ENCODE results near the gene GCFC2.
"Not testable (repeated sequence)": the region's sequence is repeated elsewhere in the genome, so short reads cannot be mapped to it uniquely, and the experiment has no call there.

The GCFC2 gene

DNA sequence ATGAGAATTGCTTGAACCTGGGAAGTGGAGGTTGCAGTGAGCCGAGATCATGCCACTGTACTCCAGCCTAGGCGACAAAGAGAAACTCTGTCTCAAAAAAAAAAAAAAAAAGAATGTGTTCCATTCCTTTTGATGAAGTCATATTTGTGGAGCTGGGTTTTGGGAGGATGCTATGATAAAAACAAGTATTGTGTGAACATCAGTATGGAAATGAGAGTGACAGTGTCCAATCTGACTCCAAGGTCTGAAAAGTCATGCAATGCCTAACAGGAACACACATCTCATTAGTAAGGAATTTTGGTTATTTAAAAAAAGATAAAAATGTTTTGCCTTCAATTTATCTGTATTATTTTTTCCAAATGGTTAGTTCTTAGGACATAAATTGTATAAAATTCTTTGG lies 11.8 kb downstream of the GCFC2 start:
- no peak overlapping the region for H3K4me3 ChIP-seq (ENCODE audit: low read depth, low read length)
- CTCF ChIA-PET, result interaction anchor here (0.7 to 3.0 kb wide), 4 partner anchors 11 to 58 kb away, joined by 3 to 7 read pairs (median 4); no protein-coding TSS in a partner anchor
- TF ChIP-seq, protein P1, sequence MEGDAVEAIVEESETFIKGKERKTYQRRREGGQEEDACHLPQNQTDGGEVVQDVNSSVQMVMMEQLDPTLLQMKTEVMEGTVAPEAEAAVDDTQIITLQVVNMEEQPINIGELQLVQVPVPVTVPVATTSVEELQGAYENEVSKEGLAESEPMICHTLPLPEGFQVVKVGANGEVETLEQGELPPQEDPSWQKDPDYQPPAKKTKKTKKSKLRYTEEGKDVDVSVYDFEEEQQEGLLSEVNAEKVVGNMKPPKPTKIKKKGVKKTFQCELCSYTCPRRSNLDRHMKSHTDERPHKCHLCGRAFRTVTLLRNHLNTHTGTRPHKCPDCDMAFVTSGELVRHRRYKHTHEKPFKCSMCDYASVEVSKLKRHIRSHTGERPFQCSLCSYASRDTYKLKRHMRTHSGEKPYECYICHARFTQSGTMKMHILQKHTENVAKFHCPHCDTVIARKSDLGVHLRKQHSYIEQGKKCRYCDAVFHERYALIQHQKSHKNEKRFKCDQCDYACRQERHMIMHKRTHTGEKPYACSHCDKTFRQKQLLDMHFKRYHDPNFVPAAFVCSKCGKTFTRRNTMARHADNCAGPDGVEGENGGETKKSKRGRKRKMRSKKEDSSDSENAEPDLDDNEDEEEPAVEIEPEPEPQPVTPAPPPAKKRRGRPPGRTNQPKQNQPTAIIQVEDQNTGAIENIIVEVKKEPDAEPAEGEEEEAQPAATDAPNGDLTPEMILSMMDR (IDR thresholded peaks at IDR 0.05; ENCODE audit: insufficient read depth, low read length, missing control alignments), result no peak
- POLR2A ChIA-PET, result no interaction called here
- no peak for DNase-seq (ENCODE audit: low read depth, low spot score)

DNA sequence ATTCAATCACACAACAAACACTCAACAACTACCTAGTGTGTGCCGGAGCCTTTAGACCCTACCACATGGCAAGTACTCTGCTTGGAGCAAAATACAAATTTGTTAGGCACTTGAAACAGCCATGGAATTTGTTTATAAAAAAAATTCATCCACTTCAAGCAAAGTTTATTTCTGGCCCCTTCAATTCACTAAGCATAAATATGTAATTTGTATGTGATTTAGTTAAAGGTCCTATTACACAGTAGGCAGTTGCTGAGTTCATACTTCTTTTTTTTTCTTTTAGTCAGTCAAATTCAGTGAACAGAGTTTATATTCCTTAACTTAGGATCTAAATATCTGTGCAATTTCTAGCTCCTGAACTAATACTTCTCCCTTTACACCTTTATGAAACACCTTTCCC lies 22.5 kb downstream of the GCFC2 start:
- H3K4me3 ChIP-seq (ENCODE audit: low read depth, low read length), result no peak overlapping the region
- POLR2A ChIA-PET, result no interaction called here
- DNase-seq (ENCODE audit: low read depth, low spot score), result no peak
- TF ChIP-seq, protein P1 (IDR thresholded peaks at IDR 0.05; ENCODE audit: insufficient read depth, low read length, missing control alignments), result no peak
- CTCF ChIA-PET, result interaction anchor here (1.6 to 4.8 kb wide), 2 partner anchors 10 to 47 kb away, joined by 4 to 54 read pairs; no protein-coding TSS in a partner anchor

- DNase-seq (ENCODE audit: low read depth, low spot score), result not testable (repeated sequence)
- CTCF ChIA-PET, result interaction anchor here (11.1 kb wide), 1 partner anchor 44 kb away, joined by 120 read pairs; no protein-coding TSS in a partner anchor
These were observed 27.3 kb downstream of the GCFC2 start for GRCh38 chr2:75683430-75683829.

DNA sequence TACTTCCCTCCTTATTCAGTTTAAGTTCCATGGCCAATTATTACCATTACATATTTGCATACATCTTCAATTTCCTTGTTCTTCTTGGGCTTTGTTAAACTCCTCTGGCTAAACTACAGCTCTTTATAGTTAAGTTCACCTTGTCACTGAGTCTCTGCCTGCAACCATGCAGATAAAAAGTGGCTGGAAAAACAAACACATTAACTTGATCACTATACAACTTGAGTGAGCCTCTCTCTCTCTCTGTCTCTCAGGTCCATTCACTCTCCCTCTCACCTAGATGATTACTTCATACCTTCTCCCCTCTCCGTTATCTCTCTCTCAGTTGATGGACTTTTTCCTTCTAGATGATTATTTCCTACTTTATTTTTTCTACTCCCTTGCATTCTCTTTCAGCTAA lies 30.3 kb downstream of the GCFC2 start:
- ChIA-PET CTCF (interaction anchor here (5.6 to 11.1 kb wide), 3 partner anchors 7 to 41 kb away, joined by 54 to 120 read pairs (median 73); no protein-coding TSS in a partner anchor), POLR2A (no interaction called here)
- TF ChIP-seq, protein P1 (IDR thresholded peaks at IDR 0.05; ENCODE audit: insufficient read depth, low read length, missing control alignments), result no peak
- no peak overlapping the region for H3K4me3 ChIP-seq (ENCODE audit: low read depth, low read length)
- DNase-seq (ENCODE audit: low read depth, low spot score), result no peak

More at GRCh38 chr2:75683430-75683829, 27.3 kb downstream of the GCFC2 start:
- H3K4me3 ChIP-seq (ENCODE audit: low read depth, low read length); POLR2A ChIA-PET: not testable (repeated sequence)

GRCh38 chr2:75679556-75679955 lies 31.2 kb downstream of the GCFC2 start:
- ChIA-PET POLR2A (no interaction called here), CTCF (interaction anchor here (1.3 to 11.1 kb wide), 4 partner anchors 8 to 40 kb away, joined by 4 to 120 read pairs (median 64); no protein-coding TSS in a partner anchor)
- no peak for DNase-seq (ENCODE audit: low read depth, low spot score)
- no peak overlapping the region for H3K4me3 ChIP-seq (ENCODE audit: low read depth, low read length)
- TF ChIP-seq, protein P1 (IDR thresholded peaks at IDR 0.05; ENCODE audit: insufficient read depth, low read length, missing control alignments), result no peak

GRCh38 chr2:75676464-75676863 lies 34.3 kb downstream of the GCFC2 start:
- ChIA-PET CTCF (interaction anchor here (0.9 to 11.1 kb wide), 23 partner anchors 10 to 211 kb away, joined by 3 to 120 read pairs (median 5); partner anchors contain the start of gene MRPL19), POLR2A (no interaction called here)
- TF ChIP-seq, protein P1 (IDR thresholded peaks at IDR 0.05; ENCODE audit: insufficient read depth, low read length, missing control alignments), result no peak
- DNase-seq (ENCODE audit: low read depth, low spot score), result no peak
- H3K4me3 ChIP-seq (ENCODE audit: low read depth, low read length), result no peak overlapping the region

GRCh38 chr2:75675908-75676307 lies 34.8 kb downstream of the GCFC2 start:
- ChIA-PET CTCF (interaction anchor here (1.2 to 11.1 kb wide), 9 partner anchors 9 to 210 kb away, joined by 4 to 120 read pairs (median 19); partner anchors contain the start of gene MRPL19), POLR2A (no interaction called here)
- no peak for DNase-seq (ENCODE audit: low read depth, low spot score)
- TF ChIP-seq, protein P1 (IDR thresholded peaks at IDR 0.05; ENCODE audit: insufficient read depth, low read length, missing control alignments), result no peak
- no peak overlapping the region for H3K4me3 ChIP-seq (ENCODE audit: low read depth, low read length)

DNA sequence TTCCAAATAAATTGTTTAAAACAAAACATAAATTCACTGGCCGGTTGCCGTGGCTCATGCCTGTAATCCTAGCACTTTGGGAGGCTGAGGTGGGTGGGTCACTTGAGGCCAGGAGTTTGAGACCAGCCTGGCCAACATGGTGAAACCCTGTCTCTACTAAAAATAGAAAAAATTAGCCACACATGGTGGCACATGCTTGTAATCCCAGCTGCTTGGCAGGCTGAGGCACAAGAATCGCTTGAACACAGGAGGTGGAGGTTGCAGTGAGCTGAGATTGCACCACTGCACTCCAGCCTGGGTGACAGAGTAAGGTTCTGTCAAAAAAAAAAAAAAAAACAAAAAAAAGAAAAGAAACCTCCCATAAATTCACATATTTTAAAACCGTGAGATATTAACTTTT lies 35.3 kb downstream of the GCFC2 start:
- CTCF ChIA-PET, result interaction anchor here (1.6 to 11.1 kb wide), 5 partner anchors 9 to 210 kb away, joined by 6 to 120 read pairs (median 54); partner anchors contain the start of gene MRPL19
- POLR2A ChIA-PET; H3K4me3 ChIP-seq (ENCODE audit: low read depth, low read length); DNase-seq (ENCODE audit: low read depth, low spot score): not testable (repeated sequence)

Measured in AG04449 (cell line).